ENCODE measurements around the gene TGDS. TPM values are rescaled to one million over a fixed set of nuclear protein-coding genes. Genes with fewer than 3 reads are reported as not detected.
A peak's percentile ranks its signal among the peaks of the same experiment; 100 is the strongest.

TGDS gene
- total and polyA plus RNA-seq, 2 experiments from 2014 or later, result 8.6 to 21.5 TPM

DNA sequence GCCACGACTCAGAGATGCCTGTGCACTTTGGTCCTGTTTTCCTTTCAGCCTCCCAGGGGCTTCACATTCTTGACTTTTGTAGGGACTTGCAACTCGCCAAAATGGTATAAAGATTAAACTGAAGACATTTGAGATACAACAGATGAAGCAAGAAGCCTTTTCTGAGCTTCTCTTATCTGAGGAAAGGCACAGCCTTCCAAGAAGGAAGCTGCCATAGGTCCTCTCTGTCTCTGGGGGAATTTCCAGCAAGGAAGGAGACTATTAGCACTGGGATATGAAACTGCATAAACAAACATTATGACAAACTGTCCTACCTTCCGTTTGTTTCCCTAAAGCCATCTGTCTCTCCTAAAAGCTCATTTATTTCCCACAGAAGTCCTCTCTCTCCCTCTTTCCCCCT lies 39.3 kb downstream of the TGDS start:
- no peaks in the 10 kb centered on the region for H3K36me3 ChIP-seq (replicated peaks; ENCODE audit: insufficient read depth, low read depth)
- no peaks in the 10 kb centered on the region for H3K79me2 ChIP-seq
- DNase-seq (ENCODE audit: low spot score), result no peak
- H3K4me2 ChIP-seq, result peak overlapping the region; percentile 44
- no peaks in the 10 kb centered on the region for H3K9me3 ChIP-seq (ENCODE audit: low read depth)
- H3K4me3 ChIP-seq, result no peak overlapping the region
- peaks cover 3% of the 10 kb centered on the region for H3K4me1 ChIP-seq (ENCODE audit: insufficient read depth)
- TF ChIP-seq, protein P1, sequence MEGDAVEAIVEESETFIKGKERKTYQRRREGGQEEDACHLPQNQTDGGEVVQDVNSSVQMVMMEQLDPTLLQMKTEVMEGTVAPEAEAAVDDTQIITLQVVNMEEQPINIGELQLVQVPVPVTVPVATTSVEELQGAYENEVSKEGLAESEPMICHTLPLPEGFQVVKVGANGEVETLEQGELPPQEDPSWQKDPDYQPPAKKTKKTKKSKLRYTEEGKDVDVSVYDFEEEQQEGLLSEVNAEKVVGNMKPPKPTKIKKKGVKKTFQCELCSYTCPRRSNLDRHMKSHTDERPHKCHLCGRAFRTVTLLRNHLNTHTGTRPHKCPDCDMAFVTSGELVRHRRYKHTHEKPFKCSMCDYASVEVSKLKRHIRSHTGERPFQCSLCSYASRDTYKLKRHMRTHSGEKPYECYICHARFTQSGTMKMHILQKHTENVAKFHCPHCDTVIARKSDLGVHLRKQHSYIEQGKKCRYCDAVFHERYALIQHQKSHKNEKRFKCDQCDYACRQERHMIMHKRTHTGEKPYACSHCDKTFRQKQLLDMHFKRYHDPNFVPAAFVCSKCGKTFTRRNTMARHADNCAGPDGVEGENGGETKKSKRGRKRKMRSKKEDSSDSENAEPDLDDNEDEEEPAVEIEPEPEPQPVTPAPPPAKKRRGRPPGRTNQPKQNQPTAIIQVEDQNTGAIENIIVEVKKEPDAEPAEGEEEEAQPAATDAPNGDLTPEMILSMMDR (IDR thresholded peaks at IDR 0.05; ENCODE audit: poor library complexity), result no peak
- TF ChIP-seq EZH2phosphoT487 (IDR thresholded peaks at IDR 0.05; ENCODE audit: low read depth, severe bottlenecking, unreplicated experiment), result no peak
- no peak for TF ChIP-seq EZH2 (IDR thresholded peaks at IDR 0.05; ENCODE audit: borderline replicate concordance)
- no peaks in the 10 kb centered on the region for H4K20me1 ChIP-seq (ENCODE audit: insufficient read depth, poor library complexity, severe bottlenecking)
- no peak overlapping the region for H2AFZ ChIP-seq
- 44% methylated on average over 3 of the region's 3 CpGs for WGBS (ENCODE audit: low lambda C conversion rate, missing lambda C conversion rate)
- no peaks in the 10 kb centered on the region for H3K27me3 ChIP-seq
- no peaks in the 10 kb centered on the region for H3K9me2 ChIP-seq (replicated peaks; ENCODE audit: insufficient read depth)
- no peak overlapping the region for H3K27ac ChIP-seq

DNA sequence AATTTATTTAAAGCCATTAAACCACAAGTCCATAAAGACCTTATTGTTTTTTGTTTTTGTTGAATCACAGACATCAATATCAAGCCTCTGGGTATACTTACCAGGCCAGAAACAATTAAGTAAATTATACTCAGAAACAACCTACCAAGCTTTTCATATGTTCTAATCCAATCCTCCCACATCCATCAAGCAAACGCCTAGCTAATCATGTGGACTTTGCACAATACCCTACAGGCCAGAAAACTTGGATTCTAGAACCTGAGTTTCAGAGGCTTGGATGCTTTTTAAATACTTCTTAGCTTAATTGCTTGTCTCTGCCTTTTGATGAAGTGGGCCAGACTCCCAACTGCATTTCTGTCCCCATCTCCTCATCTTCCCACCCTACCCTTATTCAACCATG lies 39.9 kb downstream of the TGDS start:
- WGBS (ENCODE audit: low lambda C conversion rate, missing lambda C conversion rate), result 46% methylated on average over 1 of the region's 1 CpG
- no peaks in the 10 kb centered on the region for H3K9me3 ChIP-seq (ENCODE audit: low read depth)
- no peaks in the 10 kb centered on the region for H3K9me2 ChIP-seq (replicated peaks; ENCODE audit: insufficient read depth)
- H3K36me3 ChIP-seq (replicated peaks; ENCODE audit: insufficient read depth, low read depth), result no peaks in the 10 kb centered on the region
- H3K27ac ChIP-seq, result no peak overlapping the region
- no peak for DNase-seq (ENCODE audit: low spot score)
- no peak overlapping the region for H2AFZ ChIP-seq
- H3K27me3 ChIP-seq, result no peaks in the 10 kb centered on the region
- no peaks in the 10 kb centered on the region for H4K20me1 ChIP-seq (ENCODE audit: insufficient read depth, poor library complexity, severe bottlenecking)
- H3K4me1 ChIP-seq (ENCODE audit: insufficient read depth), result peaks cover 3% of the 10 kb centered on the region
- H3K4me3 ChIP-seq, result no peak overlapping the region
- H3K79me2 ChIP-seq, result no peaks in the 10 kb centered on the region
- H3K4me2 ChIP-seq, result peak overlapping the region; percentile 44
- TF ChIP-seq, protein P1 (IDR thresholded peaks at IDR 0.05; ENCODE audit: poor library complexity), result no peak
- TF ChIP-seq EZH2phosphoT487 (IDR thresholded peaks at IDR 0.05; ENCODE audit: low read depth, severe bottlenecking, unreplicated experiment), result no peak
- TF ChIP-seq EZH2 (IDR thresholded peaks at IDR 0.05; ENCODE audit: borderline replicate concordance), result no peak

DNA sequence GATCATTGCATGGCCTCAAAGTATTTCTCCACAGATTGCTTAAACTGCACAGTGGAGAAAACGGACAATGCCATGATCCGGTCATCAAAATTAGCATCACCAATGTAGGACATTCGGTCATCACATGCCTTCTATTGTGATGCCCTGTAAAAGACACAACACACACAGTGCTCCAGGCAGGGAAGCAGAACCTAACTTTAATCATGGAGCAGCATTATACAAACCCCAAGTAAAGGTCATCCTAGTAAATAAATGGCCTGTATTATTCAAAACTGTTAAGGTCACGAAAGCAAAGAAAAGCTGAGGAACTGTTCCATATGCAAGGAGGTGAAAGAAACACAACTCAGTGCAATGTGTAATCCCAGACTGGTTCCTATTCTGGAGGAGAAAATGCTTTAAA lies 42.2 kb downstream of the TGDS start:
- no peak overlapping the region for H2AFZ ChIP-seq
- H3K36me3 ChIP-seq (replicated peaks; ENCODE audit: insufficient read depth, low read depth), result no peaks in the 10 kb centered on the region
- no peak overlapping the region for H3K27ac ChIP-seq
- H4K20me1 ChIP-seq (ENCODE audit: insufficient read depth, poor library complexity, severe bottlenecking), result no peaks in the 10 kb centered on the region
- no peaks in the 10 kb centered on the region for H3K9me3 ChIP-seq (ENCODE audit: low read depth)
- H3K79me2 ChIP-seq, result no peaks in the 10 kb centered on the region
- 96% methylated on average over 4 of the region's 4 CpGs for WGBS (ENCODE audit: low lambda C conversion rate, missing lambda C conversion rate)
- H3K9me2 ChIP-seq (replicated peaks; ENCODE audit: insufficient read depth), result no peaks in the 10 kb centered on the region
- no peak for DNase-seq (ENCODE audit: low spot score)
- H3K4me3 ChIP-seq, result no peak overlapping the region
- TF ChIP-seq EZH2 (IDR thresholded peaks at IDR 0.05; ENCODE audit: borderline replicate concordance) (no peak), EZH2phosphoT487 (IDR thresholded peaks at IDR 0.05; ENCODE audit: low read depth, severe bottlenecking, unreplicated experiment) (no peak)
- TF ChIP-seq, protein P1 (IDR thresholded peaks at IDR 0.05; ENCODE audit: poor library complexity), result no peak
- H3K4me1 ChIP-seq (ENCODE audit: insufficient read depth), result peaks cover 3% of the 10 kb centered on the region
- no peaks in the 10 kb centered on the region for H3K27me3 ChIP-seq
- no peak overlapping the region for H3K4me2 ChIP-seq

DNA sequence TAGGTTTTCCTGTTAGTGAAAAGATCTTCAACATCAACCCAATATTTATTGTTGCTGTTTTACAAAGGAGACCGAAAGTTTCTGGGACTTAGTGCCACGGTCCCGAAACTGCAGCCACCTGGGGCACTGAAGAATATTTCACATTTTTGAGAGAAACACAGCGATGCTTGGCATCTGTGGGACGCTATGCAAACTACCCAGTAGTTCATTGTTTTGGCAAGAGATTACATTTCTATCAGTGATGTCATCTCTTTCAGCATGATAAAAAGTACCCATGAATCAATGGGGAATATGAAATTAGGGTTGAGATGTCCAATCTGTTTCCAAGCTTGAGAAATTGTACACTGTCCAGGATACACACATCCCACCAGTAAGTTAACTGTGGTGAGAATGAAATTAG lies 43.9 kb downstream of the TGDS start:
- Histone ChIP-seq H3K4me3 (no peak overlapping the region), H4K20me1 (ENCODE audit: insufficient read depth, poor library complexity, severe bottlenecking) (no peaks in the 10 kb centered on the region), H3K9me3 (ENCODE audit: low read depth) (no peaks in the 10 kb centered on the region), H3K27ac (no peak overlapping the region), H3K79me2 (no peaks in the 10 kb centered on the region), H3K4me1 (ENCODE audit: insufficient read depth) (peaks cover 3% of the 10 kb centered on the region), H3K36me3 (replicated peaks; ENCODE audit: insufficient read depth, low read depth) (no peaks in the 10 kb centered on the region), H2AFZ (no peak overlapping the region), H3K27me3 (no peaks in the 10 kb centered on the region), H3K9me2 (replicated peaks; ENCODE audit: insufficient read depth) (no peaks in the 10 kb centered on the region), H3K4me2 (no peak overlapping the region)
- TF ChIP-seq, protein P1 (IDR thresholded peaks at IDR 0.05; ENCODE audit: poor library complexity), result no peak
- TF ChIP-seq EZH2 (IDR thresholded peaks at IDR 0.05; ENCODE audit: borderline replicate concordance) (no peak), EZH2phosphoT487 (IDR thresholded peaks at IDR 0.05; ENCODE audit: low read depth, severe bottlenecking, unreplicated experiment) (no peak)
- WGBS (ENCODE audit: low lambda C conversion rate, missing lambda C conversion rate), result 96% methylated on average over 5 of the region's 5 CpGs
- no peak for DNase-seq (ENCODE audit: low spot score)

Data from hepatocyte (in vitro differentiated cells).